ENCODE measurements around the gene PPP2R2C.

Gene PPP2R2C

DNA sequence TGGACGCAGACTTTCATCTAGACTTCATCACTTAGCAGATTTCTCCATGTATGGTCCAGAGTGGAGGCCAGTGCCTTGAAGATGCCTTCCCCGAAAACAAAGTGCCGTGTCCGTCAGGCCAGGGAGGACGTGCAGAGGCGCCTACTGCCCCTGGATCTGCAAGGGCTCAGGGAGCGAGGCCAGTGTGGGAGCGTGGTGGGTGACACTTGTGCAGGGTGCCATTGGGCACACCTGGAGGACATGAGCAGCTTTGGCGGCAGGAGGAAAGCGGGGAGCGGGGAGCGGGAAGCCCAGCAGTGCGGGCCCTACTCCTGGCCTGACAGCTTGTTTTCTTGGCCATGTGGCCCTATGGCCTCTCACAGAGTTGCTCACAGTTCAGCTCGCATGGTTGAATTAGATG is 176.9 kb downstream of the PPP2R2C start:
- Histone ChIP-seq H4K91ac (ENCODE audit: low read depth, low read length, poor library complexity) (no peak overlapping the region), H3K36me3 (replicated peaks in 1 of 2; ENCODE audit: control insufficient read depth in 2 of 2, insufficient read depth in 2 of 2, low read length in 2 of 2) (peaks cover 23 to 26% of the 10 kb centered on the region in 2 donors), H3K27ac (replicated peaks; ENCODE audit: low read length) (no peak overlapping the region), H3K9me3 (replicated peaks in 1 of 2; ENCODE audit: control insufficient read depth in 2 of 2, insufficient read depth in 1 of 2, low read depth in 1 of 2, low read length in 2 of 2) (peaks cover 0 to 1% of the 10 kb centered on the region in 2 donors), H3K4me2 (ENCODE audit: insufficient read depth, low read length, poor library complexity, severe bottlenecking) (no peak overlapping the region), H3K9ac (ENCODE audit: low read depth, low read length, poor library complexity) (peak overlapping the region; percentile 76), H2AFZ (ENCODE audit: low read length) (no peak overlapping the region), H3K4me1 (ENCODE audit: control insufficient read depth in 2 of 2, insufficient read depth in 1 of 2, low read depth in 1 of 2, low read length in 2 of 2) (no peaks in the 10 kb centered on the region), H4K8ac (ENCODE audit: low read depth, low read length) (no peak overlapping the region), H2BK15ac (ENCODE audit: low read length) (no peak overlapping the region), H2BK120ac (ENCODE audit: low read depth, low read length) (no peak overlapping the region), H3K4me3 (ENCODE audit: low read length in 2 of 2) (no peak overlapping the region), H2AK5ac (ENCODE audit: low read depth, low read length) (no peak overlapping the region), H3K18ac (ENCODE audit: low read length) (no peak overlapping the region), H3K79me1 (ENCODE audit: low read depth, low read length) (peaks cover 2% of the 10 kb centered on the region), H2BK5ac (ENCODE audit: low read length) (no peak overlapping the region), H3K14ac (ENCODE audit: low read length) (no peak overlapping the region), H2BK12ac (ENCODE audit: low read length) (no peak overlapping the region), H3K23ac (ENCODE audit: low read depth, low read length, poor library complexity) (no peak overlapping the region), H3K27me3 (ENCODE audit: control insufficient read depth in 3 of 3, insufficient read depth in 3 of 3, low read depth in 1 of 3, low read length in 3 of 3) (no peaks in the 10 kb centered on the region), H3K4ac (ENCODE audit: low read length) (no peak overlapping the region)
- no peak for DNase-seq (ENCODE audit: low spot score)
- no CpG with 5 or more reads among the region's 14 CpGs for WGBS, 2 donors (ENCODE audit: extremely low coverage in 2 of 2, insufficient read length in 2 of 2, insufficient replicate concordance in 1 of 2)

- Histone ChIP-seq H3K14ac (ENCODE audit: low read length) (no peak overlapping the region), H4K8ac (ENCODE audit: low read depth, low read length) (peak overlapping the region; percentile 68), H3K36me3 (replicated peaks in 1 of 2; ENCODE audit: control insufficient read depth in 2 of 2, insufficient read depth in 2 of 2, low read length in 2 of 2) (peaks cover 26% of the 10 kb centered on the region in 2 donors), H3K4ac (ENCODE audit: low read length) (no peak overlapping the region), H3K4me2 (ENCODE audit: insufficient read depth, low read length, poor library complexity, severe bottlenecking) (no peak overlapping the region), H3K4me3 (ENCODE audit: low read length in 2 of 2) (no peak overlapping the region), H3K27me3 (ENCODE audit: control insufficient read depth in 3 of 3, insufficient read depth in 3 of 3, low read depth in 1 of 3, low read length in 3 of 3) (no peaks in the 10 kb centered on the region), H2AFZ (ENCODE audit: low read length) (no peak overlapping the region), H3K79me1 (ENCODE audit: low read depth, low read length) (peaks cover 1% of the 10 kb centered on the region), H3K27ac (replicated peaks; ENCODE audit: low read length) (no peak overlapping the region), H2BK12ac (ENCODE audit: low read length) (no peak overlapping the region), H2AK5ac (ENCODE audit: low read depth, low read length) (no peak overlapping the region), H3K23ac (ENCODE audit: low read depth, low read length, poor library complexity) (peak overlapping the region; percentile 67), H3K9me3 (replicated peaks in 1 of 2; ENCODE audit: control insufficient read depth in 2 of 2, insufficient read depth in 1 of 2, low read depth in 1 of 2, low read length in 2 of 2) (peaks cover 0 to 1% of the 10 kb centered on the region in 2 donors), H3K9ac (ENCODE audit: low read depth, low read length, poor library complexity) (no peak overlapping the region), H3K4me1 (ENCODE audit: control insufficient read depth in 2 of 2, insufficient read depth in 1 of 2, low read depth in 1 of 2, low read length in 2 of 2) (no peaks in the 10 kb centered on the region), H2BK120ac (ENCODE audit: low read depth, low read length) (no peak overlapping the region), H2BK15ac (ENCODE audit: low read length) (no peak overlapping the region), H4K91ac (ENCODE audit: low read depth, low read length, poor library complexity) (no peak overlapping the region), H3K18ac (ENCODE audit: low read length) (no peak overlapping the region), H2BK5ac (ENCODE audit: low read length) (no peak overlapping the region)
- no CpG with 5 or more reads among the region's 27 CpGs for WGBS, 2 donors (ENCODE audit: extremely low coverage in 2 of 2, insufficient read length in 2 of 2, insufficient replicate concordance in 1 of 2)
- no peak for DNase-seq (ENCODE audit: low spot score)
Observed at GRCh38 chr4:6294705-6295421, 177.6 kb downstream of the PPP2R2C start.

GRCh38 chr4:6293661-6294060 is 178.8 kb downstream of the PPP2R2C start:
- Histone ChIP-seq H3K14ac (ENCODE audit: low read length) (peak overlapping the region; percentile 47), H2AFZ (ENCODE audit: low read length) (no peak overlapping the region), H2AK5ac (ENCODE audit: low read depth, low read length) (no peak overlapping the region), H3K79me1 (ENCODE audit: low read depth, low read length) (no peaks in the 10 kb centered on the region), H4K8ac (ENCODE audit: low read depth, low read length) (no peak overlapping the region), H3K36me3 (replicated peaks in 1 of 2; ENCODE audit: control insufficient read depth in 2 of 2, insufficient read depth in 2 of 2, low read length in 2 of 2) (peaks cover 35 to 36% of the 10 kb centered on the region in 2 donors), H3K4me2 (ENCODE audit: insufficient read depth, low read length, poor library complexity, severe bottlenecking) (no peak overlapping the region), H3K23ac (ENCODE audit: low read depth, low read length, poor library complexity) (no peak overlapping the region), H2BK120ac (ENCODE audit: low read depth, low read length) (no peak overlapping the region), H3K4me1 (ENCODE audit: control insufficient read depth in 2 of 2, insufficient read depth in 1 of 2, low read depth in 1 of 2, low read length in 2 of 2) (no peaks in the 10 kb centered on the region), H3K4ac (ENCODE audit: low read length) (no peak overlapping the region), H2BK15ac (ENCODE audit: low read length) (no peak overlapping the region), H3K27me3 (ENCODE audit: control insufficient read depth in 3 of 3, insufficient read depth in 3 of 3, low read depth in 1 of 3, low read length in 3 of 3) (no peaks in the 10 kb centered on the region), H3K18ac (ENCODE audit: low read length) (no peak overlapping the region), H2BK12ac (ENCODE audit: low read length) (no peak overlapping the region), H4K91ac (ENCODE audit: low read depth, low read length, poor library complexity) (no peak overlapping the region), H2BK5ac (ENCODE audit: low read length) (no peak overlapping the region), H3K27ac (replicated peaks; ENCODE audit: low read length) (no peak overlapping the region), H3K9ac (ENCODE audit: low read depth, low read length, poor library complexity) (no peak overlapping the region), H3K4me3 (ENCODE audit: low read length in 2 of 2) (no peak overlapping the region), H3K9me3 (replicated peaks in 1 of 2; ENCODE audit: control insufficient read depth in 2 of 2, insufficient read depth in 1 of 2, low read depth in 1 of 2, low read length in 2 of 2) (peaks cover 0 to 1% of the 10 kb centered on the region in 2 donors)
- WGBS, 2 donors (ENCODE audit: extremely low coverage in 2 of 2, insufficient read length in 2 of 2, insufficient replicate concordance in 1 of 2): no CpG with 5 or more reads among the region's 8 CpGs
- no peak for DNase-seq (ENCODE audit: low spot score)

DNA sequence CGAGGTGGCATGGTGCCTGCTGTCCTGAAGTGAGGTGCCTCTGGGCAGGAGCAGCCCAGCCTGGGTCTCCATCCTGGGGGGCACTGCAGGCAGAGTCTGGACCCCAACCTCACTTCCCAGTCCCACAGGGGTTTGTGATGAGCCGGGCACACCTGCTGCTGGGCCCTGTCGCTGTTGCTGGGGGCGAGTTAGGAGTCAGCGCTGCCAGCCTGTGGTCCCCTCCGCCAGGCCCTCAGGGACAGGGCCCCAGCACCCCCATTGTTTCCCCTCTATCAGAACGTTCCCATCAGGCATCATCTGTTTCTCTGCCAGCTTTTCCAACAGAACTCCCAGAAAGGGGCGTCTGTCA is 179.3 kb downstream of the PPP2R2C start:
- H3K79me1 ChIP-seq (ENCODE audit: low read depth, low read length): no peaks in the 10 kb centered on the region
- H3K4ac ChIP-seq (ENCODE audit: low read length): no peak overlapping the region
- no peak overlapping the region for H4K8ac ChIP-seq (ENCODE audit: low read depth, low read length)
- no CpG with 5 or more reads among the region's 8 CpGs for WGBS, 2 donors (ENCODE audit: extremely low coverage in 2 of 2, insufficient read length in 2 of 2, insufficient replicate concordance in 1 of 2)
- peaks cover 0 to 1% of the 10 kb centered on the region in 2 donors for H3K9me3 ChIP-seq (replicated peaks in 1 of 2; ENCODE audit: control insufficient read depth in 2 of 2, insufficient read depth in 1 of 2, low read depth in 1 of 2, low read length in 2 of 2)
- no peak overlapping the region for H4K91ac ChIP-seq (ENCODE audit: low read depth, low read length, poor library complexity)
- H3K27me3 ChIP-seq (ENCODE audit: control insufficient read depth in 3 of 3, insufficient read depth in 3 of 3, low read depth in 1 of 3, low read length in 3 of 3): no peaks in the 10 kb centered on the region
- H2BK5ac ChIP-seq (ENCODE audit: low read length): no peak overlapping the region
- H2AFZ ChIP-seq (ENCODE audit: low read length): no peak overlapping the region
- no peak overlapping the region for H2AK5ac ChIP-seq (ENCODE audit: low read depth, low read length)
- H3K4me1 ChIP-seq (ENCODE audit: control insufficient read depth in 2 of 2, insufficient read depth in 1 of 2, low read depth in 1 of 2, low read length in 2 of 2): no peaks in the 10 kb centered on the region
- H3K4me3 ChIP-seq (ENCODE audit: low read length in 2 of 2): no peak overlapping the region
- H2BK15ac ChIP-seq (ENCODE audit: low read length): no peak overlapping the region
- peak overlapping the region; percentile 53 for H2BK12ac ChIP-seq (ENCODE audit: low read length)
- no peak overlapping the region for H3K23ac ChIP-seq (ENCODE audit: low read depth, low read length, poor library complexity)
- no peak overlapping the region for H2BK120ac ChIP-seq (ENCODE audit: low read depth, low read length)
- H3K9ac ChIP-seq (ENCODE audit: low read depth, low read length, poor library complexity): peak overlapping the region; percentile 40
- H3K14ac ChIP-seq (ENCODE audit: low read length): no peak overlapping the region
- no peak overlapping the region for H3K4me2 ChIP-seq (ENCODE audit: insufficient read depth, low read length, poor library complexity, severe bottlenecking)
- DNase-seq (ENCODE audit: low spot score): no peak
- no peak overlapping the region for H3K27ac ChIP-seq (replicated peaks; ENCODE audit: low read length)
- H3K36me3 ChIP-seq (replicated peaks in 1 of 2; ENCODE audit: control insufficient read depth in 2 of 2, insufficient read depth in 2 of 2, low read length in 2 of 2): peaks cover 35 to 40% of the 10 kb centered on the region in 2 donors
- H3K18ac ChIP-seq (ENCODE audit: low read length): no peak overlapping the region

All from neuronal stem cell (in vitro differentiated cells).